A549 (cell line): ENCODE measurements around the gene SKIC8.

Experiments used
- ESRRA ChIP-seq: fragments of 150-350 bp; IDR thresholded peaks from 2 replicates; pipeline ENCODE4 v1.6.1; 2014; ENCODE audit warnings: mild to moderate bottlenecking, low read length, borderline replicate concordance
- GATA3 ChIP-seq: IDR thresholded peaks from 2 replicates; pipeline ENCODE4 v1.6.1; 2012; ENCODE audit warnings: borderline replicate concordance
- KDM5A ChIP-seq: fragments of 200-600 bp; sonication (generic); IDR thresholded peaks from 2 replicates; pipeline ENCODE4 v1.6.1; 2016; ENCODE audit warnings: antibody characterized with exemption, mild to moderate bottlenecking
- MAX ChIP-seq: IDR thresholded peaks from 2 replicates; pipeline ENCODE4 v1.6.1; 2012
- MAZ ChIP-seq: fragments of 150-350 bp; IDR thresholded peaks from 2 replicates; pipeline ENCODE4 v1.6.1; 2014; ENCODE audit warnings: antibody characterized with exemption, low read depth, low read length, borderline replicate concordance
- PBX3 ChIP-seq: IDR thresholded peaks from 2 replicates; pipeline ENCODE4 v1.6.1; 2012
- POLR2A ChIP-seq: IDR thresholded peaks from 2 replicates; pipeline ENCODE4 v1.6.1; 2012; ENCODE audit warnings: mild to moderate bottlenecking, low read length
- RAD21 ChIP-seq, 2 experiments: fragments of >200 bp in 1 of 2; sonication (Bioruptor Twin) in 1 of 2; formaldehyde crosslinking in 1 of 2; IDR thresholded peaks in 1 of 2; conservative IDR thresholded peaks in 1 of 2; 2 replicates in 1 of 2; 3 replicates in 1 of 2; pipeline ENCODE4 v1.6.1; 2012 to 2018; ENCODE audit warnings: inconsistent platforms in 1 of 2
- RCOR1 ChIP-seq: fragments of 150-350 bp; IDR thresholded peaks from 2 replicates; pipeline ENCODE4 v1.6.1; 2014; ENCODE audit warnings: antibody characterized with exemption, low read length, low read depth
- REST ChIP-seq: fragments of 200-600 bp; sonication (generic); IDR thresholded peaks from 2 replicates; pipeline ENCODE4 v1.6.1; 2016; ENCODE audit warnings: antibody characterized with exemption, mild to moderate bottlenecking, moderate library complexity
- ZFP36 ChIP-seq: fragments of 450-650 bp; IDR thresholded peaks from 2 replicates; pipeline ENCODE4 v1.6.1; 2014; ENCODE audit warnings: borderline replicate concordance; ENCODE audit not compliant: partially characterized antibody
- TF ChIP-seq, protein P1 (sequence below): fragments of >200 bp; sonication (Bioruptor Twin); formaldehyde crosslinking; IDR thresholded peaks from 3 replicates; pipeline ENCODE4 v1.5.1; 2016
- TF ChIP-seq, protein P2 (sequence below): fragments of >200 bp; sonication (Bioruptor Twin); formaldehyde crosslinking; IDR thresholded peaks from 2 replicates; pipeline ENCODE4 v1.6.1; 2016

GRCh38 chr15:78315686-78316282, 16.4 kb upstream of the SKIC8 start:
- TF ChIP-seq KDM5A: no peak
- TF ChIP-seq REST: no peak
- TF ChIP-seq MAX: no peak
- TF ChIP-seq POLR2A: no peak
- TF ChIP-seq, protein P1, sequence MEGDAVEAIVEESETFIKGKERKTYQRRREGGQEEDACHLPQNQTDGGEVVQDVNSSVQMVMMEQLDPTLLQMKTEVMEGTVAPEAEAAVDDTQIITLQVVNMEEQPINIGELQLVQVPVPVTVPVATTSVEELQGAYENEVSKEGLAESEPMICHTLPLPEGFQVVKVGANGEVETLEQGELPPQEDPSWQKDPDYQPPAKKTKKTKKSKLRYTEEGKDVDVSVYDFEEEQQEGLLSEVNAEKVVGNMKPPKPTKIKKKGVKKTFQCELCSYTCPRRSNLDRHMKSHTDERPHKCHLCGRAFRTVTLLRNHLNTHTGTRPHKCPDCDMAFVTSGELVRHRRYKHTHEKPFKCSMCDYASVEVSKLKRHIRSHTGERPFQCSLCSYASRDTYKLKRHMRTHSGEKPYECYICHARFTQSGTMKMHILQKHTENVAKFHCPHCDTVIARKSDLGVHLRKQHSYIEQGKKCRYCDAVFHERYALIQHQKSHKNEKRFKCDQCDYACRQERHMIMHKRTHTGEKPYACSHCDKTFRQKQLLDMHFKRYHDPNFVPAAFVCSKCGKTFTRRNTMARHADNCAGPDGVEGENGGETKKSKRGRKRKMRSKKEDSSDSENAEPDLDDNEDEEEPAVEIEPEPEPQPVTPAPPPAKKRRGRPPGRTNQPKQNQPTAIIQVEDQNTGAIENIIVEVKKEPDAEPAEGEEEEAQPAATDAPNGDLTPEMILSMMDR: no peak
- TF ChIP-seq GATA3: no peak
- TF ChIP-seq ESRRA: no peak
- TF ChIP-seq, protein P2, sequence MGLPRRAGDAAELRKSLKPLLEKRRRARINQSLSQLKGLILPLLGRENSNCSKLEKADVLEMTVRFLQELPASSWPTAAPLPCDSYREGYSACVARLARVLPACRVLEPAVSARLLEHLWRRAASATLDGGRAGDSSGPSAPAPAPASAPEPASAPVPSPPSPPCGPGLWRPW: no peak
- TF ChIP-seq RAD21 (conservative IDR thresholded peaks at IDR 0.05 in 1 of 2, IDR thresholded peaks at IDR 0.05 in 1 of 2): peak in 1 of 2 experiments; percentile 57; a peak in 3 of 5 replicates
- no peak for TF ChIP-seq RCOR1
- TF ChIP-seq ZFP36: no peak
- no peak for TF ChIP-seq MAZ
- TF ChIP-seq PBX3: no peak
